Measurements from ENCODE around the gene SBK3. TPM values are rescaled to one million over a fixed set of nuclear protein-coding genes. Genes with fewer than 3 reads are reported as not detected.

Gene SBK3
- total RNA-seq, 6 experiments from 2014 or later, result 0.33 to 0.56 TPM; not detected in 4

DNA sequence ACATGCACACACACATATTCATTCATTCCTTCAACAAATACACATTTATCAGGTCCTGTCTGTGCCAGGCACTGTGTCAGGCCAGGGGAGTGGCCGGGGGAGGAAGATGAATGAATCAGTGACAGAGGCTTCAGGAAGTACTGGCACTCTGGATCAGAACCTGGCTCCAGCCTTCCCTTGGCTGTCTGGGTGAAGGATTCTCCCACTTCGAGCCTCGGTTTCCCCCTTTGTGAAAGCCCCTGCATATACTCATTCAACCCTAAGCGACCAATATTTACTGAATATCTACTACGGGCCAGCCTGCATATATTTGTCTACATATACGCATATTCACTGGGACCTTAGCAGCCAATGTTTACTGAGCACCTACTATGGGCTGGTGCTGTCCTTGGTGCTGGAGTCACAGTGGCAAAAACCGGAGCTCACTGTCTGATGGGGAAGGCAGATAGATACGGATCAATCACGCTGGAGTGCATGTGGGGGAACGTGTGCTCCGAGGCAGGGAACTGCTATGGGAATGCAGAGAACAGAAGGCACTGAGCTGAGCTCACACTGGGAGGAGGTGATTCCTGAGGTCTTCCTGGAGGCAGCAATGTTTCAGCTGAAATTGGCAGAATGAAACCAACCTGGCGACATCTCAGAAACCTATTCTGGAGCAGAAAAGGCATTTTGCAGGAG lies 35.9 kb upstream of the SBK3 start:
- TF ChIP-seq POLR2A (IDR thresholded peaks at IDR 0.05), result no peak
- TF ChIP-seq, protein P1, sequence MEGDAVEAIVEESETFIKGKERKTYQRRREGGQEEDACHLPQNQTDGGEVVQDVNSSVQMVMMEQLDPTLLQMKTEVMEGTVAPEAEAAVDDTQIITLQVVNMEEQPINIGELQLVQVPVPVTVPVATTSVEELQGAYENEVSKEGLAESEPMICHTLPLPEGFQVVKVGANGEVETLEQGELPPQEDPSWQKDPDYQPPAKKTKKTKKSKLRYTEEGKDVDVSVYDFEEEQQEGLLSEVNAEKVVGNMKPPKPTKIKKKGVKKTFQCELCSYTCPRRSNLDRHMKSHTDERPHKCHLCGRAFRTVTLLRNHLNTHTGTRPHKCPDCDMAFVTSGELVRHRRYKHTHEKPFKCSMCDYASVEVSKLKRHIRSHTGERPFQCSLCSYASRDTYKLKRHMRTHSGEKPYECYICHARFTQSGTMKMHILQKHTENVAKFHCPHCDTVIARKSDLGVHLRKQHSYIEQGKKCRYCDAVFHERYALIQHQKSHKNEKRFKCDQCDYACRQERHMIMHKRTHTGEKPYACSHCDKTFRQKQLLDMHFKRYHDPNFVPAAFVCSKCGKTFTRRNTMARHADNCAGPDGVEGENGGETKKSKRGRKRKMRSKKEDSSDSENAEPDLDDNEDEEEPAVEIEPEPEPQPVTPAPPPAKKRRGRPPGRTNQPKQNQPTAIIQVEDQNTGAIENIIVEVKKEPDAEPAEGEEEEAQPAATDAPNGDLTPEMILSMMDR (IDR thresholded peaks at IDR 0.05), result no peak
- H3K4me1 ChIP-seq, result peaks cover 0 to 25% (median 4%) of the 10 kb centered on the region in 4 donors
- H3K36me3 ChIP-seq, result no peaks in the 10 kb centered on the region
- intact Hi-C loops (cut with DNase I), result no loop called here
- DNase-seq, result no peak
- peak overlapping the region; percentile 67 to 74 (median 72) for H3K4me3 ChIP-seq
- H3K27me3 ChIP-seq, result no peaks in the 10 kb centered on the region
- peak overlapping the region; percentile 73 to 85 (median 78) for H3K27ac ChIP-seq
- no peaks in the 10 kb centered on the region for H3K9me3 ChIP-seq
- 18% methylated on average over 12 of the region's 12 CpGs for WGBS (ENCODE audit: insufficient coverage, low coverage, low lambda C conversion rate, missing lambda C conversion rate)
- ATAC-seq, result peak; percentile 9 to 32 (median 16)

- intact Hi-C loops (cut with DNase I), result no loop called here
- no peak for TF ChIP-seq POLR2A (IDR thresholded peaks at IDR 0.05)
- TF ChIP-seq, protein P1 (IDR thresholded peaks at IDR 0.05), result no peak
- WGBS (ENCODE audit: insufficient coverage, low coverage, low lambda C conversion rate, missing lambda C conversion rate), result 0% methylated on average over 3 of the region's 24 CpGs
Observed at GRCh38 chr19:55580628-55581144, 35.3 kb upstream of the SBK3 start, which contains the start of gene ZNF579. TSS of gene ZNF579 (minus strand) at chr19:55580848. CDS start at chr19:55579639, 1,209 bp downstream.

DNA sequence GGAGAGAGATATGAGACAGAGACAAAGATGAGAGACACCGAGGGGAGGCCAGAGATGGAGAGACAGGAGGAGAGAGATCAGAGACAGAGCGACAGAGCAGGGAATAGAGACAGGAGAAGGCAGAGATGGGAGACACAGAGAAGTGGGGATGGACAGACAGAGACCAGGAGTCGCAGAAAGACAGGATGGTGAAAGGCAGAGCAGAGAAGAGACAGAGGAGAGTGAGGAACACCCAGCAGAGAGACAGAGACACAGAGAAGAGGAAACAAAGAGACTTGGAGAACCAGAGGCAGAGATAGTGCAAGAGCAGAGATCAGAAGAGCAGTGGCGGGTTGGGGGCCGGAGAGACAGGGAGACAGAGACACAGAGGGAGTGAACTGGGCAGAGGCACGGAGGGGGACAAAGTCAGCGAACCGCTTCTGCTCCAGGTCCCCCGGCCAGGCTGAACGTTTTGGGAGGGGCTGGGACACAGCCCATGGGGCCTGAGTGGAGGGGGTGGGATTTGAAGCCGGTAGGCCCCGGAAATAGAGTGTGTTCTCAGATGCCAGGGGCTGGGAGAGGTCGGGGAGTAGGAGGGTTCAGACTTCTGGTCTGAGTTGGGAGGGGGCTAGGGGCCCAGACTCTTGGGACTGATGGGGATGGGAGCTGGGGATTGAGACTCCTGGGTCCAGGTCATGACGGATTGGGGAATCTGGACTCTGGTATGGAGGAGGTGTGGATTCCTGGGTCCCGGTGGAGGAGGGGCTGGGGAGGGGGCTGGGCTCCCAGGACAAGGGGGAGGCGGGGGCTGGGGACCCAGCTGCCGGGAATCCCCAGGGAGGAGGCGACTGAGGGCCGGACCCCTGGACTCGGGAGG lies 34.7 kb upstream of the SBK3 start:
- 20% methylated on average over 11 of the region's 20 CpGs for WGBS (ENCODE audit: insufficient coverage, low coverage, low lambda C conversion rate, missing lambda C conversion rate)
- no peak for TF ChIP-seq POLR2A (IDR thresholded peaks at IDR 0.05)
- TF ChIP-seq, protein P1 (IDR thresholded peaks at IDR 0.05), result no peak
- no peaks in the 10 kb centered on the region for H3K27me3 ChIP-seq
- peak overlapping the region; percentile 67 to 74 (median 72) for H3K4me3 ChIP-seq
- DNase-seq (no peak), ATAC-seq (peak; percentile 15 to 28 (median 20))
- H3K36me3 ChIP-seq, result no peaks in the 10 kb centered on the region
- intact Hi-C loops (cut with DNase I), result no loop called here
- no peaks in the 10 kb centered on the region for H3K9me3 ChIP-seq
- H3K4me1 ChIP-seq, result peaks cover 0 to 25% (median 4%) of the 10 kb centered on the region in 4 donors
- peak overlapping the region; percentile 73 to 85 (median 78) for H3K27ac ChIP-seq

More at GRCh38 chr19:55580628-55581144, 35.3 kb upstream of the SBK3 start, which contains the start of gene ZNF579:
- peak; percentile 72 to 82 (median 78) for ATAC-seq
- no peaks in the 10 kb centered on the region for H3K9me3 ChIP-seq
- H3K27me3 ChIP-seq, result no peaks in the 10 kb centered on the region
- peaks cover 0 to 25% (median 4%) of the 10 kb centered on the region in 4 donors for H3K4me1 ChIP-seq
- H3K36me3 ChIP-seq, result no peaks in the 10 kb centered on the region
- H3K27ac ChIP-seq, result peak within 1 kb of the TSS; percentile 73 to 85 (median 78)
- peak; percentile 79 to 80 (median 80) for DNase-seq
- H3K4me3 ChIP-seq, result peak within 1 kb of the TSS; percentile 67 to 74 (median 72)
